ENCODE results near the gene SERPINA6.
"Not testable (repeated sequence)": the region's sequence is repeated elsewhere in the genome, so short reads cannot be mapped to it uniquely, and the experiment has no call there.

GRCh38 chr14:94369766-94370523 is 46.8 kb upstream of the SERPINA6 start:
- TF ChIP-seq POLR2A, CTCF (IDR thresholded peaks at IDR 0.05): not testable (repeated sequence)

Data from thyroid gland (tissue), 4 donors.